ENCODE data around the gene AOPEP. TPM values are rescaled to one million over a fixed set of nuclear protein-coding genes. Genes with fewer than 3 reads are reported as not detected.

AOPEP gene
- total and polyA plus RNA-seq, 7 donors, result 28.0 to 490 (median 184) TPM

DNA sequence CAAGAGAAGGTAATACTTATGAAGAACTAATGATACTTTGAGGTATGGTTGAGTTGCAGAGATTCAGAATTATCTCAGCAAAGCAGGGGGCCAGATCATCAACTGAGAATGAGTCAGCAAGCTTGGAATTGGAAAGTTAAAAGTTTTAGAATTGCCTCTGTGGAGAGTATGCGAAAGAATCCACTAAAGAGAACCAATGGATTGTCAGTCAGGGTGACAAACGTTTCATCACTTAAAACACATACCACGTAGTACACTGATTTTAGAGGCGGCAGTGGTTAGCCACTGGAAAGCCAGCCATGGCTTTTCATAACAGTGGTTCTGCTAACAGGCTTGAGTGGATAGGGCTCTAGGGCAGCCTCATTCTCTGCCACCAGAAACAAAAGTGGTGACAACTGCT lies 30.7 kb downstream of the AOPEP start:
- Histone ChIP-seq H3K4me1 (no peaks in the 10 kb centered on the region), H3K27me3 (no peaks in the 10 kb centered on the region), H3K36me3 (peaks cover 0 to 14% (median 4%) of the 10 kb centered on the region in 4 donors), H3K4me3 (no peak overlapping the region), H3K9me3 (no peaks in the 10 kb centered on the region), H3K27ac (no peak overlapping the region)
- TF ChIP-seq POLR2AphosphoS5 (IDR thresholded peaks at IDR 0.05) (no peak), EP300 (IDR thresholded peaks at IDR 0.05) (no peak), CTCF (IDR thresholded peaks at IDR 0.05) (no peak), POLR2A (IDR thresholded peaks at IDR 0.05) (no peak)
- intact Hi-C loops (cut with DNase I), result no loop called here
- WGBS, 2 donors, result 83 to 86% methylated on average over 4 of the region's 4 CpGs
- no peak for DNase-seq

DNA sequence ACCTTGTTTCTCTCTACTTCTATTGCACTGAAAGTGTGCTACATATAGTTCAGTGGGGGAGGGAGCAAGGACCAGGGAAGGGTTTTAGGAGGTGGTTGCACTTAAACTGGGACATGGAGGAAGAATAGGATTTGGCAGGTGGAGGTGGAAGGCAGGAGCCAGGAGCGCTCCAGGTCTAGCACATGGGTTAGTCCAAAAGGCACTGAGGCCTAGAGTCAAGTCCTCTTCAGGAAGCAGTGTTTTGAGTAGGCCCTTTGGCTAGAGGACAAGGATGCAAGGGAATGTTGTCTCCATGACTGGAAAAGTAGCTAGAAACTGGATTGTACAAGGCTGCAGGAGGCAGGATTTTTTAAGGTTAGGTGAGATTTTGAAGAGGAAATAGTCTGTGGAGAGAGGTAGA lies 31.5 kb downstream of the AOPEP start:
- Histone ChIP-seq H3K4me1 (no peaks in the 10 kb centered on the region), H3K36me3 (peaks cover 0 to 14% (median 4%) of the 10 kb centered on the region in 4 donors), H3K9me3 (no peaks in the 10 kb centered on the region), H3K27ac (no peak overlapping the region), H3K27me3 (no peaks in the 10 kb centered on the region), H3K4me3 (no peak overlapping the region)
- no peak for TF ChIP-seq CTCF (IDR thresholded peaks at IDR 0.05)
- intact Hi-C loops (cut with DNase I), result no loop called here
- WGBS, 2 donors, result 97 to 100% methylated on average over 1 of the region's 1 CpG
- DNase-seq, result no peak

DNA sequence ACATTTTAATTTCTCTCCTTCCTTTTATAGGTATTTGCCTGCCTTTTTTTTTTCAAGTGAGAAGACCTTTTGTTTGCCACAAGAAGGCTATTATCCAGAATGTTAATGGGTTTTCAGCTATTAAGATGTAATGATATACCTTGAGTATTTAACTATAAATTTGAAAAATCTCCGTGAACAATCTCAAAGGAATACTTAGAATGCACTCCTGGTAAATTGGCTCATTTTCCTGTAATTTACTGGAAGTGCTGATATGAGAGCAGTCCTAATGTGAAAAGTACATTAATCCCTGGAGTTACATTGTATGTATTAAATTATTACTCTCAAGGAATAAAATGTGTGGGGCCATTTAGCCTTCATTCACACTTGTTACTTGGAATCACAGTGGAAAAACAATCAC lies 32.4 kb downstream of the AOPEP start:
- TF ChIP-seq CTCF (IDR thresholded peaks at IDR 0.05) (no peak), POLR2A (IDR thresholded peaks at IDR 0.05) (no peak), POLR2AphosphoS5 (IDR thresholded peaks at IDR 0.05) (no peak), EP300 (IDR thresholded peaks at IDR 0.05) (no peak)
- Histone ChIP-seq H3K36me3 (peaks cover 0 to 14% (median 4%) of the 10 kb centered on the region in 4 donors), H3K27ac (no peak overlapping the region), H3K9me3 (no peaks in the 10 kb centered on the region), H3K27me3 (no peaks in the 10 kb centered on the region), H3K4me1 (no peaks in the 10 kb centered on the region), H3K4me3 (no peak overlapping the region)
- WGBS, 2 donors, result 88 to 94% methylated on average over 1 of the region's 1 CpG
- no peak for DNase-seq
- intact Hi-C loops (cut with DNase I), result no loop called here

DNA sequence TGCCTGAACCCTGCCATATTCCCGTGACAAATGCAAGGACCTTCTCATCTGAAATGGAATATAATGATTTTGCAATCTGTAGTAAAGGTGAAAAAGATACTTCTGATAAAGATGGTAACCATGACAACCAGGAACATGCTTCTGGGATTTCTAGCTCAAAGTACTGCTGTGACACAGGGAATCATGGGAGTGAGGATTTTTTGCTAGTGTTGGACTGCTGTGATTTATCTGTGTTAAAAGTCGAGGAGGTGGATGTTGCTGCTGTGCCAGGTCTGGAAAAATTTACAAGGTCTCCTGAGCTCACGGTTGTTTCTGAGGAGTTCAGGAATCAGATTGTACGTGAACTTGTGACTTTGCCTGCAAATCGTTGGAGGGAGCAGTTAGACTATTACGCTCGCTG lies 33.5 kb downstream of the AOPEP start:
- no peaks in the 10 kb centered on the region for H3K4me1 ChIP-seq
- no peak overlapping the region for H3K27ac ChIP-seq
- H3K9me3 ChIP-seq, result no peaks in the 10 kb centered on the region
- H3K36me3 ChIP-seq, result peaks cover 0 to 14% (median 4%) of the 10 kb centered on the region in 4 donors
- no peak overlapping the region for H3K4me3 ChIP-seq
- WGBS, 2 donors, result 92 to 93% methylated on average over 7 of the region's 7 CpGs
- intact Hi-C loops (cut with DNase I), result no loop called here
- H3K27me3 ChIP-seq, result no peaks in the 10 kb centered on the region
- no peak for TF ChIP-seq CTCF (IDR thresholded peaks at IDR 0.05)
- no peak for TF ChIP-seq POLR2AphosphoS5 (IDR thresholded peaks at IDR 0.05)
- DNase-seq, result no peak

- Histone ChIP-seq H3K4me1 (no peaks in the 10 kb centered on the region), H3K4me3 (no peak overlapping the region), H3K36me3 (peaks cover 0 to 14% (median 4%) of the 10 kb centered on the region in 4 donors), H3K27me3 (no peaks in the 10 kb centered on the region), H3K27ac (no peak overlapping the region), H3K9me3 (no peaks in the 10 kb centered on the region)
- WGBS, 2 donors, result 96 to 98% methylated on average over 5 of the region's 5 CpGs
- intact Hi-C loops (cut with DNase I), result no loop called here
- TF ChIP-seq POLR2AphosphoS5 (IDR thresholded peaks at IDR 0.05), result no peak
- TF ChIP-seq POLR2A (IDR thresholded peaks at IDR 0.05), result no peak
- TF ChIP-seq EP300 (IDR thresholded peaks at IDR 0.05), result no peak
- no peak for TF ChIP-seq CTCF (IDR thresholded peaks at IDR 0.05)
- no peak for DNase-seq
These were observed 34.2 kb downstream of the AOPEP start for GRCh38 chr9:94760660-94761059.

All from sigmoid colon (tissue), 7 donors.